Memory B cell (primary cell): Measurements from ENCODE around the gene KCNMA1.

Experiments used
- ATAC-seq: fragments of 150-1000 bp; cut with Tn5 transposase; 2 replicates; pipeline ENCODE4 v1.10.0; 2021; ENCODE audit warnings: low read depth, mild to moderate bottlenecking, moderate library complexity
- DNase-seq, 2 donors: peaks; one replicate each; pipeline ENCODE4 v3.0.0; 2022; ENCODE audit warnings: low spot score in 2 of 2
- H3K27ac Mint-ChIP-seq: one replicate; pipeline ENCODE4 v1.8.0; 2022; ENCODE audit warnings: mild to moderate bottlenecking, moderate library complexity, mixed read lengths
- H3K27me3 Mint-ChIP-seq: one replicate; pipeline ENCODE4 v1.8.0; 2022; ENCODE audit warnings: mixed read lengths
- H3K36me3 Mint-ChIP-seq: one replicate; pipeline ENCODE4 v1.8.0; 2022; ENCODE audit warnings: mild to moderate bottlenecking, mixed read lengths
- H3K4me1 Mint-ChIP-seq: one replicate; pipeline ENCODE4 v1.8.0; 2022; ENCODE audit warnings: mixed read lengths
- H3K4me3 Mint-ChIP-seq: one replicate; pipeline ENCODE4 v1.8.0; 2022; ENCODE audit warnings: mild to moderate bottlenecking, moderate library complexity, mixed read lengths
- H3K9me3 Mint-ChIP-seq: one replicate; pipeline ENCODE4 v1.8.0; 2022; ENCODE audit warnings: mixed read lengths

The KCNMA1 gene

DNA sequence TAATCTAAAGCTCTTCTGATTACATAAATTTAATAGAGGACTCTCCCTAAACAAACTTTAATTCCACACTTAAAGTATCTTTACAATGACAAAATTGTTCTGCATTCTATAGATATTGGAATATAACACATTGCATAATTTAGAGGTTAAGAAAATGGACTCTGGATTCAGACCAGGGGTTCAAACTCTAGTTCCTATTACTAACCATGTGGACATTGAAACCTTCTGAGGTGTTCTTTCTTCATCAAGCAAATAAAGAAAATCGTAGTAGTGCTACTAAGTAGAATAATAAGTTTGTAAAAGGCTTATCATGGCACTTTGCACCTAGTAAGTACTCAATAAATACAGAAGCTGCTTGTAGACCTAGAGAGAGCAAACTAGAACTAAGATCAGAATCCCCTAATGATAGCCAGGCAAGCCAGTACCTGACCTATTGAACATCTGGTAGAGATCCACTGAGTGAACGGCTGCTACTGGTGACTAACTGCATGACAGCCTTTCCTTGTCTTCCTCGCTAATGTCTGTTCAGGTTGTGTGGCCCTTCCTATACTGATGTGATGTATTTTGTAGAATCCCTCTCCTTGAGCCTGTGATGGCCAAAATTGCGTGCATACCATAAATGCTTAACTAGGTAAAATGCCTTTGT, 430.3 kb downstream of the KCNMA1 start:
- Mint-ChIP-seq H3K27me3 (peaks cover 13% of the 10 kb centered on the region), H3K4me3 (no peak overlapping the region), H3K36me3 (no peaks in the 10 kb centered on the region), H3K4me1 (peaks cover 4% of the 10 kb centered on the region), H3K9me3 (no peaks in the 10 kb centered on the region), H3K27ac (no peak overlapping the region)
- ATAC-seq (no peak), DNase-seq (no peak)

GRCh38 chr10:77205135-77205534, 432.5 kb downstream of the KCNMA1 start:
- Mint-ChIP-seq H3K4me3 (no peak overlapping the region), H3K27ac (no peak overlapping the region), H3K9me3 (no peaks in the 10 kb centered on the region), H3K27me3 (peaks cover 14% of the 10 kb centered on the region), H3K4me1 (no peaks in the 10 kb centered on the region), H3K36me3 (no peaks in the 10 kb centered on the region)
- ATAC-seq (no peak), DNase-seq (no peak)

- no peak for DNase-seq
- Mint-ChIP-seq H3K9me3 (no peaks in the 10 kb centered on the region), H3K27ac (no peak overlapping the region), H3K36me3 (no peaks in the 10 kb centered on the region), H3K4me1 (no peaks in the 10 kb centered on the region), H3K4me3 (no peak overlapping the region), H3K27me3 (peaks cover 14% of the 10 kb centered on the region)
- no peak for ATAC-seq
Observed at GRCh38 chr10:77204171-77204570, 433.4 kb downstream of the KCNMA1 start.

DNA sequence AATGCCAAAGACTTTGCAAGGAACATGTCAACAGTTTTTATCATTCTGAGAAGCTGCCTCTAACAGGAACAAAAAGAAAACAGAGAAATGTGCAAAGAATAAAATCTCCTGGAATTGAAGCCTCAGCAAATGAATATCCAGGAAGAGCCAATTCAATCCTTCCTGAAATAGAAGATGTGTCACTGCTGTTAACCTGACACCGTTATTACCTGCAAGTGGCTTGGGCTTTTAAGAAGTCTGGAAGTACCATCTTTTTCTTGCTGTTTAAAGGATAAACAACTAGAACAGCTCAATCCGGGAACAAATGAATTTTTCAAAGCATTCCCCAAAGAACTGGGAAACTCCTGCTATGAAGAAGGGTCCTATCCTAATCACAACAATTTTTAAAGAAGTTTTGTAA, 434.8 kb downstream of the KCNMA1 start:
- ATAC-seq (no peak), DNase-seq (no peak)
- Mint-ChIP-seq H3K4me1 (no peaks in the 10 kb centered on the region), H3K27ac (no peak overlapping the region), H3K4me3 (no peak overlapping the region), H3K36me3 (no peaks in the 10 kb centered on the region), H3K9me3 (no peaks in the 10 kb centered on the region), H3K27me3 (peaks cover 17% of the 10 kb centered on the region)

GRCh38 chr10:77201135-77202106, 436.2 kb downstream of the KCNMA1 start:
- ATAC-seq: no peak
- Mint-ChIP-seq H3K27me3 (peaks cover 17% of the 10 kb centered on the region), H3K4me1 (peaks cover 5% of the 10 kb centered on the region), H3K9me3 (no peaks in the 10 kb centered on the region), H3K27ac (no peak overlapping the region), H3K36me3 (no peaks in the 10 kb centered on the region), H3K4me3 (no peak overlapping the region)
- DNase-seq: no peak

GRCh38 chr10:77197544-77197943, 440.1 kb downstream of the KCNMA1 start:
- Mint-ChIP-seq H3K27me3 (peaks cover 7% of the 10 kb centered on the region), H3K4me1 (peaks cover 5% of the 10 kb centered on the region), H3K4me3 (peak overlapping the region; percentile 33), H3K9me3 (no peaks in the 10 kb centered on the region), H3K36me3 (no peaks in the 10 kb centered on the region), H3K27ac (no peak overlapping the region)
- DNase-seq (no peak), ATAC-seq (no peak)

DNA sequence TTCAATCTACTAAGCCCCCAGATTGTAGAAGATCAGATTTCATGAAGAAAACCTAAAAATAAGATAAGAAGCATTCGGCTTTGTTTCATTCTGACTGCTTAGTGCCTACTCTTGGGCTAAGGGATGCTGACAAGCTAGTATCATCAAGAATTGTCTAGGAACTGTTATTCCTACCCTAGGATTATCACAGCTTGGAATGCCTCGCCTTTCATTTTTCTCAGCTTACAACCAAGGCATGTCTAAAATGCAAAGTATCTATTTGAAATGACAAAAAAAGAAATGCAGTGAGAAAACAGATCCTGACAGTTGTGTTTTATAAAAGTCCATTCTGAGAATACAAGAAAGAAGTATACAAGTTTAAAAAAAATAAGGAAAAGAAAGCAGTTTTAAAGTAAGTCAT, 441.0 kb downstream of the KCNMA1 start:
- Mint-ChIP-seq H3K27me3 (peaks cover 4% of the 10 kb centered on the region), H3K4me1 (peaks cover 5% of the 10 kb centered on the region), H3K36me3 (no peaks in the 10 kb centered on the region), H3K9me3 (no peaks in the 10 kb centered on the region), H3K27ac (no peak overlapping the region), H3K4me3 (no peak overlapping the region)
- no peak for ATAC-seq
- no peak for DNase-seq

- no peaks in the 10 kb centered on the region for H3K9me3 Mint-ChIP-seq
- H3K4me1 Mint-ChIP-seq: peaks cover 5% of the 10 kb centered on the region
- no peak for ATAC-seq
- peaks cover 3% of the 10 kb centered on the region for H3K27me3 Mint-ChIP-seq
- no peak overlapping the region for H3K4me3 Mint-ChIP-seq
- no peaks in the 10 kb centered on the region for H3K36me3 Mint-ChIP-seq
- H3K27ac Mint-ChIP-seq: no peak overlapping the region
- no peak for DNase-seq
Observed at GRCh38 chr10:77195101-77195500, 442.5 kb downstream of the KCNMA1 start.

DNA sequence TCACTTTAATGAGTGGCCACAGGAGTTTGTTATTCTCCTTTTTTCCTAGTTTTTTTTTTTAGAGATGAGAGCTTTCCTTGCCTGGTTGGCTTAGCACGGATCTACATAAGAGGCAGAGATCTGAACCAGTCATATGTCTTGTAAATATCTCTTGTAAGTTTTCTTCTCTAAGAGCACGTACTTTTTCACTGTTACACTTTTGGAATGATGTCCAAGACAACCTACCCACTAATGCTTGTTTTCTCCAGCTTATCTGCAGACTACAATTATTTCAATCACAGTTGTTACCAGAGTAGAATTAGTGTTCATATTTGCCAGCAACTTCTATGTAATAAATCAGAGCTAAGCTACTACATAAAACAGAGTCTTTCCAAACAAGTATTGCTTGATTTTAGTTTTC, 444.6 kb downstream of the KCNMA1 start:
- Mint-ChIP-seq H3K27me3 (no peaks in the 10 kb centered on the region), H3K9me3 (no peaks in the 10 kb centered on the region), H3K27ac (no peak overlapping the region), H3K4me3 (no peak overlapping the region), H3K36me3 (no peaks in the 10 kb centered on the region), H3K4me1 (peaks cover 5% of the 10 kb centered on the region)
- no peak for DNase-seq
- ATAC-seq: no peak

DNA sequence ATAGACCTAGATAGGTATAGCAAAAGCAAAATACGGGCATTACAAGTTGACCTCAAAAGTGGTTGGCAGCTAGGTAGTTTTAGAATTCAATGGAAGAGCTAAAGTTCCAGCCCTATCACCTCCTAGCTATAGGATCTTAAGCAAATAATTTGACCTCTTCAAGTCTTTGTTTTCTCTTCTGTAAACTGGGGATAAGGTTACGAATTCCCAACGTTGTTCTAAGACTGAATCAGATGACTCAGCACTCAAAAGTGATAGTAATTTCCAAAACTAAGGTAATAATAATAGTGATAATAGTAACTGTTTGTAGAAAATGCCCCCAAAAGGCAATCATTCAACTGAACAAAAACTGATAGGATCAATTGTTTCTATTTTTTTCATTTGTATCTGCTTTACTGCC, 445.2 kb downstream of the KCNMA1 start:
- H3K4me1 Mint-ChIP-seq: peaks cover 1% of the 10 kb centered on the region
- H3K36me3 Mint-ChIP-seq: no peaks in the 10 kb centered on the region
- DNase-seq (no peak), ATAC-seq (no peak)
- no peaks in the 10 kb centered on the region for H3K27me3 Mint-ChIP-seq
- H3K27ac Mint-ChIP-seq: no peak overlapping the region
- H3K9me3 Mint-ChIP-seq: no peaks in the 10 kb centered on the region
- no peak overlapping the region for H3K4me3 Mint-ChIP-seq

GRCh38 chr10:77191324-77192049, 446.1 kb downstream of the KCNMA1 start:
- DNase-seq (no peak), ATAC-seq (no peak)
- H3K27ac Mint-ChIP-seq: no peak overlapping the region
- no peak overlapping the region for H3K4me3 Mint-ChIP-seq
- no peaks in the 10 kb centered on the region for H3K36me3 Mint-ChIP-seq
- no peaks in the 10 kb centered on the region for H3K9me3 Mint-ChIP-seq
- H3K27me3 Mint-ChIP-seq: no peaks in the 10 kb centered on the region
- H3K4me1 Mint-ChIP-seq: no peaks in the 10 kb centered on the region

GRCh38 chr10:77190291-77190690, 447.3 kb downstream of the KCNMA1 start:
- no peaks in the 10 kb centered on the region for H3K9me3 Mint-ChIP-seq
- ATAC-seq (no peak), DNase-seq (no peak)
- peaks cover 3% of the 10 kb centered on the region for H3K27me3 Mint-ChIP-seq
- H3K4me3 Mint-ChIP-seq: no peak overlapping the region
- no peak overlapping the region for H3K27ac Mint-ChIP-seq
- H3K4me1 Mint-ChIP-seq: no peaks in the 10 kb centered on the region
- no peaks in the 10 kb centered on the region for H3K36me3 Mint-ChIP-seq

GRCh38 chr10:77189520-77189919, 448.1 kb downstream of the KCNMA1 start:
- DNase-seq: no peak
- no peaks in the 10 kb centered on the region for H3K9me3 Mint-ChIP-seq
- peaks cover 6% of the 10 kb centered on the region for H3K27me3 Mint-ChIP-seq
- no peak for ATAC-seq
- no peaks in the 10 kb centered on the region for H3K4me1 Mint-ChIP-seq
- H3K36me3 Mint-ChIP-seq: no peaks in the 10 kb centered on the region
- no peak overlapping the region for H3K4me3 Mint-ChIP-seq
- H3K27ac Mint-ChIP-seq: no peak overlapping the region

- H3K4me3 Mint-ChIP-seq: no peak overlapping the region
- no peaks in the 10 kb centered on the region for H3K4me1 Mint-ChIP-seq
- no peak for ATAC-seq
- H3K36me3 Mint-ChIP-seq: no peaks in the 10 kb centered on the region
- no peak overlapping the region for H3K27ac Mint-ChIP-seq
- DNase-seq: no peak
- H3K9me3 Mint-ChIP-seq: no peaks in the 10 kb centered on the region
- peaks cover 6% of the 10 kb centered on the region for H3K27me3 Mint-ChIP-seq
Observed at GRCh38 chr10:77189075-77189474, 448.5 kb downstream of the KCNMA1 start.
